Measurements from ENCODE around the gene ZNF697.
A peak's percentile ranks its signal among the peaks of the same experiment; 100 is the strongest.

ZNF697 gene

GRCh38 chr1:119675349-119676345, 27.6 kb upstream of the ZNF697 start:
- peak; percentile 91 for DNase-seq (ENCODE audit: low read depth)
- TF ChIP-seq CTCF (conservative IDR thresholded peaks at IDR 0.05; ENCODE audit: control insufficient read depth, insufficient read depth, low read depth, low read length), result peak; percentile 78
- peak overlapping the region; percentile 57 for H3K4me3 ChIP-seq (ENCODE audit: control insufficient read depth, low read depth, low read length)

DNA sequence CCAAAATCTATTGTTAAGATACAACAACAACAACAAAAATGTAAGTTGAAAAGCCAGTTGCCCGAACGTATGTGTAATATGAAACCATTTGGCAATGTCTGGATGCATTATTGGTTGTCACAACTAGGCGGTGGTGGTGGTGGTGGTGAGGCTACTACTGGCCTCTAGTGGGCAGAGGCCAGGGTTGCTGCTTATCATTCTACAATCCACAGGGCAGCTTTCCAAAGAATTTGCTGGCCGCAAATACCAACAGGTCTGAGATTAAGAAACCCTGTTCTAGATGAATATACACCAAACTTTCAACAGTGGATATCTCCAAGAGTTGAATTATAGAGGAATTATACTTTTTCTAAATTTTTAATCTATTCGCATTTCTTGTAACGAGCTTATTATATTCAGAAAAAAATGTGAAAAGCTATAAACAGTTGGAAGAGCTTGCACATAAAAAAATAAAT, 26.8 kb upstream of the ZNF697 start:
- peak; percentile 57 for DNase-seq (ENCODE audit: low read depth)
- TF ChIP-seq CTCF (conservative IDR thresholded peaks at IDR 0.05; ENCODE audit: control insufficient read depth, insufficient read depth, low read depth, low read length), result no peak
- H3K4me3 ChIP-seq (ENCODE audit: control insufficient read depth, low read depth, low read length), result peak overlapping the region; percentile 57

DNA sequence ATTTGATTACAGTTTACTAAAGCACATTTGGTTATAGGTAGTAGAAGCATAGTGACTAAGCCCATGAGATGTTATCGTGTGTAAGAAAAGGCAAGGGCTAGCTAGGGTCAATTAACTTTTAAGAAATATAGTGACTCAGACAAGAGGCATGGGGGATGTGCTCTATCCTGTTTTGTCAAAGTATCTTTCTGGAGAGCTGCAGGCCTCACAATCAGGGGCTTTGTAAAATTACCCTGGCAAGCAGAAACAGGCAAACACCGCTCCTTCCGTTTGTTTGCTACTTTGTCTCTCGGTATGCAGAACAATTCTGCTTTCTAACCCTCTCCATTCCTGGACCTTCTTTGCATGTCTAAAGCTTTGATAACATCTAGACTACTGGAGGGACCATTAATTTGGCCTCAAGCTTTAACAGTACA, 26.1 kb upstream of the ZNF697 start:
- peak; percentile 70 for DNase-seq (ENCODE audit: low read depth)
- no peak overlapping the region for H3K4me3 ChIP-seq (ENCODE audit: control insufficient read depth, low read depth, low read length)
- no peak for TF ChIP-seq CTCF (conservative IDR thresholded peaks at IDR 0.05; ENCODE audit: control insufficient read depth, insufficient read depth, low read depth, low read length)

GRCh38 chr1:119673171-119673940, 25.3 kb upstream of the ZNF697 start:
- TF ChIP-seq CTCF (conservative IDR thresholded peaks at IDR 0.05; ENCODE audit: control insufficient read depth, insufficient read depth, low read depth, low read length), result no peak
- no peak for DNase-seq (ENCODE audit: low read depth)
- H3K4me3 ChIP-seq (ENCODE audit: control insufficient read depth, low read depth, low read length), result no peak overlapping the region

GRCh38 chr1:119670898-119671297, 22.8 kb upstream of the ZNF697 start:
- TF ChIP-seq CTCF (conservative IDR thresholded peaks at IDR 0.05; ENCODE audit: control insufficient read depth, insufficient read depth, low read depth, low read length), result no peak
- no peak for DNase-seq (ENCODE audit: low read depth)
- no peak overlapping the region for H3K4me3 ChIP-seq (ENCODE audit: control insufficient read depth, low read depth, low read length)

GRCh38 chr1:119667173-119667572, 19.1 kb upstream of the ZNF697 start:
- DNase-seq (ENCODE audit: low read depth), result no peak
- no peak overlapping the region for H3K4me3 ChIP-seq (ENCODE audit: control insufficient read depth, low read depth, low read length)
- TF ChIP-seq CTCF (conservative IDR thresholded peaks at IDR 0.05; ENCODE audit: control insufficient read depth, insufficient read depth, low read depth, low read length), result no peak
